ENCODE results near the gene NFYC. TPM values are rescaled to one million over a fixed set of nuclear protein-coding genes. Genes with fewer than 3 reads are reported as not detected.

Gene NFYC
- polyA plus RNA-seq, 4 donors, result 35.7 to 68.9 (median 42.6) TPM

GRCh38 chr1:40797668-40798010 is 106.1 kb downstream of the NFYC start:
- H3K27me3 ChIP-seq (ENCODE audit: control insufficient read depth in 3 of 3, insufficient read depth in 3 of 3, low read length in 3 of 3), result peaks cover 0 to 29% (median 0%) of the 10 kb centered on the region in 3 donors
- peak overlapping the region in 1 of 3 donors; percentile 29 for H3K27ac ChIP-seq (ENCODE audit: low read depth in 1 of 3, low read length in 2 of 3)
- H3K4me3 ChIP-seq (ENCODE audit: low read depth in 1 of 3, low read length in 3 of 3), result no peak overlapping the region
- FAIRE-seq, result no peak
- H3K4me1 ChIP-seq (ENCODE audit: control insufficient read depth in 3 of 3, insufficient read depth in 2 of 3, low read depth in 1 of 3, low read length in 2 of 3), result peaks cover 0 to 20% (median 4%) of the 10 kb centered on the region in 3 donors
- no peaks in the 10 kb centered on the region for H3K36me3 ChIP-seq (ENCODE audit: control insufficient read depth in 3 of 3, insufficient read depth in 2 of 3, low read depth in 1 of 3, low read length in 3 of 3)
- 78 to 94% (median 87%) methylated on average over 3 of the region's 3 CpGs for WGBS, 3 donors
- no peaks in the 10 kb centered on the region for H3K9me3 ChIP-seq (ENCODE audit: control insufficient read depth in 2 of 2, insufficient read depth in 1 of 2, low read depth in 1 of 2, low read length in 1 of 2)
- no peak for DNase-seq

DNA sequence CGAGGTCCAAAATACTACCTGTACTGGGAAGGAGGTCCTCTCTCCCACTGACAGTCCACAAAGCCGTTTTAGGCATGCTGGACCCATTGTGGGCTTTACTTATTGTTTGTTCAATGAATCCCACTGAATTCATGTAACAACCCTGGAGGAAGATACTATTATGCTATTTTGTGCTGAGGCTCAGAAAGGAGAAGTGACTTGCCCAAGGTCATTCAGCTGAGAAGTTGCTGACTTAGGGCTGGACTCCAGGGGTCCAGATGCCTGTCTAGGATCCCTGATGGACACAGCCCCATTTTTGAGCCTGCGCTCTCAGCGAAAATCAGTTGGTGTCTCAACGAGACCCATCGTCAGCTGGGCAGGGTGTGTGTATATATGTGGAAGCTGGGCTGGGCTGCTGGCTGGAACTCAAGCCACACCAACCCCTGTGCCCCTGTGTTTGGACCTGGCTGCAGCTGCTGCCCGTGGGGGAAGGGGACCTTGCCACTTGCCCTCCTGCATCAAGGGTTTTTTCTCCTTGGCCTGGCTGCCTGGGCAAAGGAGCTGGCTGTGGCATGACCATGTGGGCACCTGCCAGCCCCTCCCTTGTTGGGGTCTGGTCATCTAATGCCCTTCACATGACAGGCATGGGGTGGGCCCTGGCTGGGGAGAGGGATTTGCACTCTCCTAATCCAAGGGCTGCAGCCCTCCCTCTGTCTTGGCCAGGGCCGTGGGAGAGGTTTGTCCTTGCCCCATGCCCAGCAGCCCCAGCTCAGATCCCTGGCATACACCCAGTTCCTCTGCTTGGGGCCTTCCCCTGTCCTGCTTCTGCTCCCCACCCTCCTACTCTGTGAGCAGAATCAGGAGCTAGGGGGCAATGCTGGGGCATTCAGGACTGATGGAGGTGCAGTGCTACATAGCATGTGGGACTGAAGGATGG is 107.1 kb downstream of the NFYC start:
- H3K27ac ChIP-seq (ENCODE audit: low read depth in 1 of 3, low read length in 2 of 3), result peak overlapping the region in 1 of 3 donors; percentile 42
- H3K4me1 ChIP-seq (ENCODE audit: control insufficient read depth in 3 of 3, insufficient read depth in 2 of 3, low read depth in 1 of 3, low read length in 2 of 3), result peaks cover 0 to 20% (median 4%) of the 10 kb centered on the region in 3 donors
- 68 to 81% (median 79%) methylated on average over 8 of the region's 8 CpGs for WGBS, 3 donors
- no peaks in the 10 kb centered on the region for H3K36me3 ChIP-seq (ENCODE audit: control insufficient read depth in 3 of 3, insufficient read depth in 2 of 3, low read depth in 1 of 3, low read length in 3 of 3)
- peaks cover 0 to 24% (median 0%) of the 10 kb centered on the region in 3 donors for H3K27me3 ChIP-seq (ENCODE audit: control insufficient read depth in 3 of 3, insufficient read depth in 3 of 3, low read length in 3 of 3)
- no peak for FAIRE-seq
- DNase-seq, result no peak
- H3K9me3 ChIP-seq (ENCODE audit: control insufficient read depth in 2 of 2, insufficient read depth in 1 of 2, low read depth in 1 of 2, low read length in 1 of 2), result no peaks in the 10 kb centered on the region
- no peak overlapping the region for H3K4me3 ChIP-seq (ENCODE audit: low read depth in 1 of 3, low read length in 3 of 3)

DNA sequence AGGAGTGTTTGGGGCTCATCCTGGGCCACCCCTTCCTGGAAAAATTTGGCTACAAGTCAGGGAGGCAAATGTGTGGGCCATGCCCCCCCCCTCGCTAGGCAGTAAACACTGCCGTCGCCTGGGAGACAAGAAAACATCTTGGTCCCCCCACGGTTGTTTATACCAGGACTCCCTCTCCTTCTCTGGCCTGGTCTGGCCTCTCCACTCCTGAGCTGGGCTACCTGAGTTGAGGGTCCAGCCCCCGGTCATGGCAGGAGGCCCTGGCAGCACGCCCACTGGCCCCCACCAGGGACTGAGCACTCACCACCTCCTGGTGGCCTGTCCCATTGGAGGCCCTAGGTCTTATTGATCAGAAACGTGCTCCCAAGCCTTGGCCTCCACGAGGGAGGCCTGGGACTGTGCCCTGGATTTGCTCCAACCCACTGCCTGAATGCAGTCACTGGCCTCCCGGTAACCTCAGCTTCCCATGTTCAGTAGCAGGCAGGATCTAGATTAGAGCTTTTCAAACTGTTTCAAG is 107.9 kb downstream of the NFYC start:
- peaks cover 0 to 20% (median 4%) of the 10 kb centered on the region in 3 donors for H3K4me1 ChIP-seq (ENCODE audit: control insufficient read depth in 3 of 3, insufficient read depth in 2 of 3, low read depth in 1 of 3, low read length in 2 of 3)
- no peak for DNase-seq
- 54 to 68% (median 62%) methylated on average over 8 to 9 of the region's 9 CpGs for WGBS, 3 donors
- no peak for FAIRE-seq
- no peaks in the 10 kb centered on the region for H3K36me3 ChIP-seq (ENCODE audit: control insufficient read depth in 3 of 3, insufficient read depth in 2 of 3, low read depth in 1 of 3, low read length in 3 of 3)
- no peaks in the 10 kb centered on the region for H3K9me3 ChIP-seq (ENCODE audit: control insufficient read depth in 2 of 2, insufficient read depth in 1 of 2, low read depth in 1 of 2, low read length in 1 of 2)
- H3K4me3 ChIP-seq (ENCODE audit: low read depth in 1 of 3, low read length in 3 of 3), result no peak overlapping the region
- peak overlapping the region in 1 of 3 donors; percentile 47 for H3K27ac ChIP-seq (ENCODE audit: low read depth in 1 of 3, low read length in 2 of 3)
- H3K27me3 ChIP-seq (ENCODE audit: control insufficient read depth in 3 of 3, insufficient read depth in 3 of 3, low read length in 3 of 3), result peaks cover 0 to 22% (median 0%) of the 10 kb centered on the region in 3 donors

DNA sequence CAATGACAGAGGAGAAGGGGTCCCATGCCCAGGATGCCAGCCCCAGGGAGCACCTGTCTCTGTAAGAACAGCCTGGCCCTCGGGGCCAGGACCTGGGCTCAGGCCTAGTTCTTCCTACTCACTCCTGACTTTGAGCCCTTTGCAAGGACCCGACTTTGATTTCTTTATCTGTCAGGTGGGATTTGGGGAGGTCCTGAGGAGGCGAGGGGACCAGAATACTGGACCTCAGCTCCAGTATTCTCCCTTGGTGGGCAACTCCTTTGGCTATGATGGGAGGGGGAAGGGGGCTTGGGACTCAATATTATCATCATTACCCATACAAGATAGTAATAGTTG is 110.2 kb downstream of the NFYC start:
- no peaks in the 10 kb centered on the region for H3K36me3 ChIP-seq (ENCODE audit: control insufficient read depth in 3 of 3, insufficient read depth in 2 of 3, low read depth in 1 of 3, low read length in 3 of 3)
- DNase-seq (no peak), FAIRE-seq (no peak)
- peak overlapping the region in 1 of 3 donors; percentile 86 for H3K27ac ChIP-seq (ENCODE audit: low read depth in 1 of 3, low read length in 2 of 3)
- peak overlapping the region in 2 of 3 donors; percentile 38 to 52 for H3K4me3 ChIP-seq (ENCODE audit: low read depth in 1 of 3, low read length in 3 of 3)
- peaks cover 0 to 20% (median 0%) of the 10 kb centered on the region in 3 donors for H3K27me3 ChIP-seq (ENCODE audit: control insufficient read depth in 3 of 3, insufficient read depth in 3 of 3, low read length in 3 of 3)
- peaks cover 0 to 20% (median 4%) of the 10 kb centered on the region in 3 donors for H3K4me1 ChIP-seq (ENCODE audit: control insufficient read depth in 3 of 3, insufficient read depth in 2 of 3, low read depth in 1 of 3, low read length in 2 of 3)
- 30 to 60% (median 46%) methylated on average over 3 of the region's 3 CpGs for WGBS, 3 donors
- no peaks in the 10 kb centered on the region for H3K9me3 ChIP-seq (ENCODE audit: control insufficient read depth in 2 of 2, insufficient read depth in 1 of 2, low read depth in 1 of 2, low read length in 1 of 2)

GRCh38 chr1:40802078-40802741 is 110.7 kb downstream of the NFYC start:
- Histone ChIP-seq H3K4me3 (ENCODE audit: low read depth in 1 of 3, low read length in 3 of 3) (peak overlapping the region in 2 of 3 donors; percentile 38 to 52), H3K9me3 (ENCODE audit: control insufficient read depth in 2 of 2, insufficient read depth in 1 of 2, low read depth in 1 of 2, low read length in 1 of 2) (no peaks in the 10 kb centered on the region), H3K36me3 (ENCODE audit: control insufficient read depth in 3 of 3, insufficient read depth in 2 of 3, low read depth in 1 of 3, low read length in 3 of 3) (no peaks in the 10 kb centered on the region), H3K27me3 (ENCODE audit: control insufficient read depth in 3 of 3, insufficient read depth in 3 of 3, low read length in 3 of 3) (peaks cover 0 to 19% (median 0%) of the 10 kb centered on the region in 3 donors), H3K27ac (ENCODE audit: low read depth in 1 of 3, low read length in 2 of 3) (peak overlapping the region in 1 of 3 donors; percentile 86), H3K4me1 (ENCODE audit: control insufficient read depth in 3 of 3, insufficient read depth in 2 of 3, low read depth in 1 of 3, low read length in 2 of 3) (peaks cover 0 to 22% (median 4%) of the 10 kb centered on the region in 3 donors)
- DNase-seq (peak; percentile 76 to 82), FAIRE-seq (no peak)
- 2 to 4% (median 3%) methylated on average over 49 to 56 of the region's 56 CpGs for WGBS, 3 donors

DNA sequence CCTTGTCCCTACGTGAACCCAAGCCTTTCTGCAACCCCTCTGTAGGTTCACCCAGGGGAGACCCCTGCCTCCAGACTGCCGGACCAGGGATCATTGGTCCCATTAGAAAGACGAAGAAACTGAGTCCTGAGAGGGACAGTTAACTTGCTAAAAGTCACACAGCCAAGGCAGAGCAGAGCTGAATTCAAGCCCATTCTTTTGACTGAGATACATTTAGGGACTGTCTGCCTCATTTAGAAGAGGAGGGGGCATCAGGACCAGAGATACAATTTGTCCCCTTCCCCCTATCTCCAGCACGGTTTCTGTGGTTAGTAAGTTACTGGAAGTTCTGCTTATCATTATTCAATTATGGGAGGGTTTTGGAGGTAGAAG is 111.2 kb downstream of the NFYC start:
- H3K27me3 ChIP-seq (ENCODE audit: control insufficient read depth in 3 of 3, insufficient read depth in 3 of 3, low read length in 3 of 3), result peaks cover 0 to 15% (median 0%) of the 10 kb centered on the region in 3 donors
- no peaks in the 10 kb centered on the region for H3K9me3 ChIP-seq (ENCODE audit: control insufficient read depth in 2 of 2, insufficient read depth in 1 of 2, low read depth in 1 of 2, low read length in 1 of 2)
- FAIRE-seq (no peak), DNase-seq (no peak)
- H3K4me3 ChIP-seq (ENCODE audit: low read depth in 1 of 3, low read length in 3 of 3), result peak overlapping the region in 1 of 3 donors; percentile 52
- peaks cover 0 to 22% (median 4%) of the 10 kb centered on the region in 3 donors for H3K4me1 ChIP-seq (ENCODE audit: control insufficient read depth in 3 of 3, insufficient read depth in 2 of 3, low read depth in 1 of 3, low read length in 2 of 3)
- H3K27ac ChIP-seq (ENCODE audit: low read depth in 1 of 3, low read length in 2 of 3), result peak overlapping the region in 1 of 3 donors; percentile 75
- WGBS, 3 donors, result 32 to 36% (median 36%) methylated on average over 4 of the region's 4 CpGs
- H3K36me3 ChIP-seq (ENCODE audit: control insufficient read depth in 3 of 3, insufficient read depth in 2 of 3, low read depth in 1 of 3, low read length in 3 of 3), result no peaks in the 10 kb centered on the region

DNA sequence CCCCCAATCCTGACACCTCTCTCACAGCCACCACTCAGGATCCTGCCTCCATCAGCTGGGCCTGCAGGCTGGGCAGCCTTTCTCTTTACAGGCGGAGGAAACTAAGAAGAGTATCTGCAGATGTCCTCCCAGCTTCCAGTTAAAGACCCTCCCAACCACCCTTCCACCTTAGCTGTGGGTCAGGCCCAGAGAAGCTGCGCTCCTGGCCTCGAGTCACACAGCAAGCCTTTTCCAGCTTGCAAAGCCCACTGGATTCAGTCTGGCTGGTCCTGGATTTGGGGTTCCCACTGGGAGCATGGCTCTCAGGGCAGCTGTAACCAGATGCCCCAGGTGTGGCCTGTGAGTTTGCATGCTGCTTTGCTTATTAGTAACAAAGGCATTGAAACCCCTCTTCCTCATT is 111.9 kb downstream of the NFYC start:
- FAIRE-seq (no peak), DNase-seq (no peak)
- 87 to 91% (median 90%) methylated on average over 3 of the region's 3 CpGs for WGBS, 3 donors
- Histone ChIP-seq H3K9me3 (ENCODE audit: control insufficient read depth in 2 of 2, insufficient read depth in 1 of 2, low read depth in 1 of 2, low read length in 1 of 2) (no peaks in the 10 kb centered on the region), H3K4me3 (ENCODE audit: low read depth in 1 of 3, low read length in 3 of 3) (no peak overlapping the region), H3K27me3 (ENCODE audit: control insufficient read depth in 3 of 3, insufficient read depth in 3 of 3, low read length in 3 of 3) (peaks cover 0 to 11% (median 0%) of the 10 kb centered on the region in 3 donors), H3K36me3 (ENCODE audit: control insufficient read depth in 3 of 3, insufficient read depth in 2 of 3, low read depth in 1 of 3, low read length in 3 of 3) (no peaks in the 10 kb centered on the region), H3K27ac (ENCODE audit: low read depth in 1 of 3, low read length in 2 of 3) (peak overlapping the region in 1 of 3 donors; percentile 45), H3K4me1 (ENCODE audit: control insufficient read depth in 3 of 3, insufficient read depth in 2 of 3, low read depth in 1 of 3, low read length in 2 of 3) (peaks cover 0 to 22% (median 4%) of the 10 kb centered on the region in 3 donors)

GRCh38 chr1:40803902-40804301 is 112.4 kb downstream of the NFYC start:
- Histone ChIP-seq H3K36me3 (ENCODE audit: control insufficient read depth in 3 of 3, insufficient read depth in 2 of 3, low read depth in 1 of 3, low read length in 3 of 3) (no peaks in the 10 kb centered on the region), H3K27ac (ENCODE audit: low read depth in 1 of 3, low read length in 2 of 3) (no peak overlapping the region), H3K4me3 (ENCODE audit: low read depth in 1 of 3, low read length in 3 of 3) (no peak overlapping the region), H3K27me3 (ENCODE audit: control insufficient read depth in 3 of 3, insufficient read depth in 3 of 3, low read length in 3 of 3) (peaks cover 0 to 11% (median 0%) of the 10 kb centered on the region in 3 donors), H3K9me3 (ENCODE audit: control insufficient read depth in 2 of 2, insufficient read depth in 1 of 2, low read depth in 1 of 2, low read length in 1 of 2) (no peaks in the 10 kb centered on the region), H3K4me1 (ENCODE audit: control insufficient read depth in 3 of 3, insufficient read depth in 2 of 3, low read depth in 1 of 3, low read length in 2 of 3) (peaks cover 0 to 22% (median 4%) of the 10 kb centered on the region in 3 donors)
- FAIRE-seq, result no peak
- no peak for DNase-seq
- whole genome bisulfite sequencing, 3 donors, result 13 to 46% (median 14%) methylated on average over 2 of the region's 2 CpGs
